ENCODE results near the gene ATE1.

ATE1 gene

GRCh38 chr10:121813857-121814256 lies 114.0 kb downstream of the ATE1 start:
- Histone ChIP-seq H3K9ac (ENCODE audit: low read depth, low read length) (no peak overlapping the region), H3K9me3 (ENCODE audit: control insufficient read depth, insufficient read depth, low read length) (no peaks in the 10 kb centered on the region), H3K27me3 (ENCODE audit: control insufficient read depth, insufficient read depth, low read length) (no peaks in the 10 kb centered on the region), H3K4me3 (ENCODE audit: low read depth, low read length) (no peak overlapping the region), H3K4me1 (ENCODE audit: control insufficient read depth, insufficient read depth, low read length) (no peaks in the 10 kb centered on the region), H3K36me3 (ENCODE audit: control insufficient read depth, insufficient read depth, low read length) (no peaks in the 10 kb centered on the region), H3K27ac (ENCODE audit: low read depth, low read length) (no peak overlapping the region)

GRCh38 chr10:121813211-121813815 lies 114.5 kb downstream of the ATE1 start:
- Histone ChIP-seq H3K9ac (ENCODE audit: low read depth, low read length) (no peak overlapping the region), H3K4me1 (ENCODE audit: control insufficient read depth, insufficient read depth, low read length) (no peaks in the 10 kb centered on the region), H3K4me3 (ENCODE audit: low read depth, low read length) (no peak overlapping the region), H3K9me3 (ENCODE audit: control insufficient read depth, insufficient read depth, low read length) (no peaks in the 10 kb centered on the region), H3K27me3 (ENCODE audit: control insufficient read depth, insufficient read depth, low read length) (no peaks in the 10 kb centered on the region), H3K36me3 (ENCODE audit: control insufficient read depth, insufficient read depth, low read length) (no peaks in the 10 kb centered on the region), H3K27ac (ENCODE audit: low read depth, low read length) (no peak overlapping the region)

- Histone ChIP-seq H3K9ac (ENCODE audit: low read depth, low read length) (no peak overlapping the region), H3K36me3 (ENCODE audit: control insufficient read depth, insufficient read depth, low read length) (no peaks in the 10 kb centered on the region), H3K4me1 (ENCODE audit: control insufficient read depth, insufficient read depth, low read length) (no peaks in the 10 kb centered on the region), H3K27ac (ENCODE audit: low read depth, low read length) (no peak overlapping the region), H3K9me3 (ENCODE audit: control insufficient read depth, insufficient read depth, low read length) (no peaks in the 10 kb centered on the region), H3K27me3 (ENCODE audit: control insufficient read depth, insufficient read depth, low read length) (no peaks in the 10 kb centered on the region), H3K4me3 (ENCODE audit: low read depth, low read length) (no peak overlapping the region)
Measured at GRCh38 chr10:121812031-121812430, 115.8 kb downstream of the ATE1 start.

- Histone ChIP-seq H3K27ac (ENCODE audit: low read depth, low read length) (no peak overlapping the region), H3K9me3 (ENCODE audit: control insufficient read depth, insufficient read depth, low read length) (no peaks in the 10 kb centered on the region), H3K9ac (ENCODE audit: low read depth, low read length) (no peak overlapping the region), H3K4me3 (ENCODE audit: low read depth, low read length) (no peak overlapping the region), H3K36me3 (ENCODE audit: control insufficient read depth, insufficient read depth, low read length) (no peaks in the 10 kb centered on the region), H3K4me1 (ENCODE audit: control insufficient read depth, insufficient read depth, low read length) (no peaks in the 10 kb centered on the region), H3K27me3 (ENCODE audit: control insufficient read depth, insufficient read depth, low read length) (no peaks in the 10 kb centered on the region)
Measured at GRCh38 chr10:121811386-121811785, 116.4 kb downstream of the ATE1 start.

- Histone ChIP-seq H3K4me1 (ENCODE audit: control insufficient read depth, insufficient read depth, low read length) (no peaks in the 10 kb centered on the region; the same call in 1 of the 2 replicates), H3K36me3 (ENCODE audit: control insufficient read depth, insufficient read depth, low read length) (no peaks in the 10 kb centered on the region), H3K4me3 (ENCODE audit: low read depth, low read length) (no peak overlapping the region)
Measured at GRCh38 chr10:121808835-121809234, 119.0 kb downstream of the ATE1 start.

GRCh38 chr10:121804460-121804859 lies 123.4 kb downstream of the ATE1 start:
- Histone ChIP-seq H3K4me1 (ENCODE audit: control insufficient read depth, insufficient read depth, low read length) (no peaks in the 10 kb centered on the region; the same call in 1 of the 2 replicates), H3K27ac (ENCODE audit: low read depth, low read length) (no peak overlapping the region), H3K36me3 (ENCODE audit: control insufficient read depth, insufficient read depth, low read length) (no peaks in the 10 kb centered on the region), H3K4me3 (ENCODE audit: low read depth, low read length) (no peak overlapping the region), H3K27me3 (ENCODE audit: control insufficient read depth, insufficient read depth, low read length) (no peaks in the 10 kb centered on the region), H3K9me3 (ENCODE audit: control insufficient read depth, insufficient read depth, low read length) (no peaks in the 10 kb centered on the region), H3K9ac (ENCODE audit: low read depth, low read length) (no peak overlapping the region)

More at GRCh38 chr10:121808835-121809234, 119.0 kb downstream of the ATE1 start:
- H3K27ac ChIP-seq (ENCODE audit: low read depth, low read length): no peak overlapping the region
- H3K9ac ChIP-seq (ENCODE audit: low read depth, low read length): no peak overlapping the region
- no peaks in the 10 kb centered on the region for H3K27me3 ChIP-seq (ENCODE audit: control insufficient read depth, insufficient read depth, low read length)
- no peaks in the 10 kb centered on the region for H3K9me3 ChIP-seq (ENCODE audit: control insufficient read depth, insufficient read depth, low read length)

GRCh38 chr10:121803611-121804010 lies 124.2 kb downstream of the ATE1 start:
- no peaks in the 10 kb centered on the region for H3K9me3 ChIP-seq (ENCODE audit: control insufficient read depth, insufficient read depth, low read length)
- no peak overlapping the region for H3K9ac ChIP-seq (ENCODE audit: low read depth, low read length)
- H3K4me3 ChIP-seq (ENCODE audit: low read depth, low read length): no peak overlapping the region
- peaks cover 3% of the 10 kb centered on the region; the same call in 1 of the 2 replicates for H3K36me3 ChIP-seq (ENCODE audit: control insufficient read depth, insufficient read depth, low read length)
- H3K27me3 ChIP-seq (ENCODE audit: control insufficient read depth, insufficient read depth, low read length): no peaks in the 10 kb centered on the region
- no peaks in the 10 kb centered on the region; the same call in 1 of the 2 replicates for H3K4me1 ChIP-seq (ENCODE audit: control insufficient read depth, insufficient read depth, low read length)
- no peak overlapping the region for H3K27ac ChIP-seq (ENCODE audit: low read depth, low read length)

- Histone ChIP-seq H3K9ac (ENCODE audit: low read depth, low read length) (no peak overlapping the region), H3K36me3 (ENCODE audit: control insufficient read depth, insufficient read depth, low read length) (peaks cover 3% of the 10 kb centered on the region; the same call in 1 of the 2 replicates), H3K27ac (ENCODE audit: low read depth, low read length) (no peak overlapping the region), H3K9me3 (ENCODE audit: control insufficient read depth, insufficient read depth, low read length) (no peaks in the 10 kb centered on the region), H3K4me3 (ENCODE audit: low read depth, low read length) (no peak overlapping the region), H3K4me1 (ENCODE audit: control insufficient read depth, insufficient read depth, low read length) (no peaks in the 10 kb centered on the region; the same call in 1 of the 2 replicates), H3K27me3 (ENCODE audit: control insufficient read depth, insufficient read depth, low read length) (no peaks in the 10 kb centered on the region)
Measured at GRCh38 chr10:121800831-121801230, 127.0 kb downstream of the ATE1 start.

- Histone ChIP-seq H3K4me1 (ENCODE audit: control insufficient read depth, insufficient read depth, low read length) (no peaks in the 10 kb centered on the region; the same call in 1 of the 2 replicates), H3K9me3 (ENCODE audit: control insufficient read depth, insufficient read depth, low read length) (no peaks in the 10 kb centered on the region), H3K27ac (ENCODE audit: low read depth, low read length) (no peak overlapping the region), H3K9ac (ENCODE audit: low read depth, low read length) (no peak overlapping the region), H3K4me3 (ENCODE audit: low read depth, low read length) (no peak overlapping the region), H3K36me3 (ENCODE audit: control insufficient read depth, insufficient read depth, low read length) (peaks cover 3% of the 10 kb centered on the region; the same call in 1 of the 2 replicates), H3K27me3 (ENCODE audit: control insufficient read depth, insufficient read depth, low read length) (no peaks in the 10 kb centered on the region)
Measured at GRCh38 chr10:121800146-121800545, 127.7 kb downstream of the ATE1 start.

GRCh38 chr10:121797490-121797889 lies 130.3 kb downstream of the ATE1 start:
- no peaks in the 10 kb centered on the region for H3K9me3 ChIP-seq (ENCODE audit: control insufficient read depth, insufficient read depth, low read length)
- H3K36me3 ChIP-seq (ENCODE audit: control insufficient read depth, insufficient read depth, low read length): peaks cover 3% of the 10 kb centered on the region; the same call in 1 of the 2 replicates
- no peaks in the 10 kb centered on the region for H3K4me1 ChIP-seq (ENCODE audit: control insufficient read depth, insufficient read depth, low read length)
- no peak overlapping the region for H3K9ac ChIP-seq (ENCODE audit: low read depth, low read length)
- H3K27me3 ChIP-seq (ENCODE audit: control insufficient read depth, insufficient read depth, low read length): no peaks in the 10 kb centered on the region
- no peak overlapping the region for H3K4me3 ChIP-seq (ENCODE audit: low read depth, low read length)
- no peak overlapping the region for H3K27ac ChIP-seq (ENCODE audit: low read depth, low read length)

GRCh38 chr10:121796342-121796741 lies 131.5 kb downstream of the ATE1 start:
- no peak overlapping the region for H3K9ac ChIP-seq (ENCODE audit: low read depth, low read length)
- no peak overlapping the region for H3K4me3 ChIP-seq (ENCODE audit: low read depth, low read length)
- H3K4me1 ChIP-seq (ENCODE audit: control insufficient read depth, insufficient read depth, low read length): no peaks in the 10 kb centered on the region
- H3K27ac ChIP-seq (ENCODE audit: low read depth, low read length): no peak overlapping the region
- no peaks in the 10 kb centered on the region for H3K27me3 ChIP-seq (ENCODE audit: control insufficient read depth, insufficient read depth, low read length)
- H3K9me3 ChIP-seq (ENCODE audit: control insufficient read depth, insufficient read depth, low read length): no peaks in the 10 kb centered on the region
- H3K36me3 ChIP-seq (ENCODE audit: control insufficient read depth, insufficient read depth, low read length): peaks cover 3% of the 10 kb centered on the region; the same call in 1 of the 2 replicates

All from HUES48 (cell line).